Spleen (tissue), 7 donors: ENCODE results near the gene ZMAT3.

Experiments used
- CTCF ChIP-seq, 11 experiments: fragments of 200-600 bp in 7 of 11; fragments of 450-650 bp in 4 of 11; sonication (generic) in 4 of 11; IDR thresholded peaks in 8 of 11; conservative IDR thresholded peaks in 3 of 11; 1 replicate in 7 of 11; 2 replicates in 4 of 11; pipeline versions ENCODE4 v1.4.0 to v1.8.0; 2016 to 2021; ENCODE audit warnings: antibody characterized with exemption in 11 of 11, inconsistent platforms in 4 of 11, mild to moderate bottlenecking in 1 of 11
- POLR2A ChIP-seq, 3 donors: fragments of 450-650 bp; IDR thresholded peaks; one replicate each; pipeline ENCODE4 v1.5.1; 2017; ENCODE audit warnings: antibody characterized with exemption in 3 of 3, mild to moderate bottlenecking in 1 of 3
- POLR2AphosphoS5 ChIP-seq, 3 donors: sonication (generic); formaldehyde crosslinking; IDR thresholded peaks; one replicate each; pipeline ENCODE4 v1.5.1; 2017; ENCODE audit warnings: antibody characterized with exemption in 3 of 3
- donor health status: DM: no; HTN: no; CAD: no; lungs with moderate emphysema.
- donor health status: DM: no; HTN: no; CAD: no.
- donor health status: DM: no; HTN: no; CAD: no.

- no peak for TF ChIP-seq CTCF (IDR thresholded peaks at IDR 0.05 in 8 of 11, conservative IDR thresholded peaks at IDR 0.05 in 3 of 11)
- no peak for TF ChIP-seq POLR2A (IDR thresholded peaks at IDR 0.05)
- no peak for TF ChIP-seq POLR2AphosphoS5 (IDR thresholded peaks at IDR 0.05)
Measured at GRCh38 chr3:179035232-179035631, 36.4 kb downstream of the ZMAT3 start.
